Smooth muscle cell (in vitro differentiated cells): ENCODE measurements around the gene DOHH. TPM values are rescaled to one million over a fixed set of nuclear protein-coding genes. Genes with fewer than 3 reads are reported as not detected.

ENCODE experiments used
- DNase-seq: peaks from one replicate; lab custom pipeline; 2025; ENCODE audit not compliant: unreplicated experiment; lab: John Stamatoyannopoulos, UW
- H2AFZ ChIP-seq: fragments of 200-600 bp; sonication (generic); 2 replicates; pipeline ENCODE4 v1.6.0; 2016; ENCODE audit warnings: antibody characterized with exemption, low read depth, mild to moderate bottlenecking
- H3F3A ChIP-seq: fragments of 200-600 bp; sonication (generic); 2 replicates; pipeline ENCODE4 v1.6.0; 2017; ENCODE audit warnings: antibody characterized with exemption, low read depth
- H3K27ac ChIP-seq: fragments of 200-600 bp; sonication (generic); 2 replicates; pipeline ENCODE4 v1.5.1; 2016; ENCODE audit warnings: low read depth, mild to moderate bottlenecking
- H3K27me3 ChIP-seq: fragments of 200-600 bp; sonication (generic); 2 replicates; pipeline ENCODE4 v1.6.1; 2016; ENCODE audit warnings: low read depth, mild to moderate bottlenecking
- H3K36me3 ChIP-seq: fragments of 200-600 bp; sonication (generic); 2 replicates; pipeline ENCODE4 v1.5.1; 2016; ENCODE audit warnings: low read depth
- H3K4me1 ChIP-seq: fragments of 200-600 bp; sonication (generic); 2 replicates; pipeline ENCODE4 v1.5.1; 2016; ENCODE audit warnings: low read depth
- H3K4me2 ChIP-seq: fragments of 200-600 bp; sonication (generic); 2 replicates; pipeline ENCODE4 v1.6.0; 2016; ENCODE audit warnings: mild to moderate bottlenecking
- H3K4me3 ChIP-seq: fragments of 200-600 bp; sonication (generic); 2 replicates; pipeline ENCODE4 v1.5.1; 2016; ENCODE audit warnings: mild to moderate bottlenecking
- H3K79me2 ChIP-seq: fragments of 200-600 bp; sonication (generic); 2 replicates; pipeline ENCODE4 v1.6.0; 2016; ENCODE audit warnings: low read depth, mild to moderate bottlenecking
- H3K9ac ChIP-seq: fragments of 200-600 bp; sonication (generic); 2 replicates; pipeline ENCODE4 v1.6.0; 2016; ENCODE audit warnings: low read depth
- H3K9me3 ChIP-seq: fragments of 200-600 bp; sonication (generic); replicated peaks from 2 replicates; pipeline ENCODE4 v1.5.1; 2016; ENCODE audit warnings: low read depth
- H4K20me1 ChIP-seq: fragments of 200-600 bp; sonication (generic); 2 replicates; pipeline ENCODE4 v1.6.0; 2016; ENCODE audit warnings: low read depth
- CTCF ChIP-seq: fragments of 200-600 bp; sonication (generic); IDR thresholded peaks from 2 replicates; pipeline ENCODE4 v1.5.1; 2017; ENCODE audit warnings: borderline replicate concordance, mild to moderate bottlenecking, antibody characterized with exemption; ENCODE audit not compliant: insufficient read depth, poor library complexity, severe bottlenecking
- WGBS: methylation state at CpG from one replicate; pipeline ENCODE4 v1.1.7; 2016; ENCODE audit warnings: low lambda C conversion rate; 5-methylcytosine and 5-hydroxymethylcytosine counted together
- polyA plus RNA-seq: library from polyadenylated mRNA; unstranded; fragments of >200 nt; fragmentation: Nextera tagmentation; extraction: Ambion mirVana; gene quantifications from 2 replicates; pipeline ENCODE4 v1.2.1, GENCODE V29; 2016
- total RNA-seq: library from RNA; depleted of rRNA; stranded (reverse); fragments of >200 nt; gene quantifications from 2 replicates; pipeline ENCODE4 v1.2.3, GENCODE V29; 2014

DOHH gene
- total and polyA plus RNA-seq, 2 experiments from 2014 or later, result 8.7 to 27.2 TPM

GRCh38 chr19:3524078-3524842 is 23.8 kb upstream of the DOHH start:
- Histone ChIP-seq H3K9me3 (no peaks in the 10 kb centered on the region), H3K4me2 (no peak overlapping the region), H2AFZ (no peak overlapping the region), H3K36me3 (no peaks in the 10 kb centered on the region), H3K9ac (no peak overlapping the region), H3K4me3 (no peak overlapping the region), H4K20me1 (peaks cover 88% of the 10 kb centered on the region), H3K27me3 (no peaks in the 10 kb centered on the region), H3K27ac (no peak overlapping the region), H3K4me1 (no peaks in the 10 kb centered on the region), H3F3A (no peaks in the 10 kb centered on the region), H3K79me2 (peaks cover 22% of the 10 kb centered on the region)
- WGBS, result 98% methylated on average over 33 of the region's 33 CpGs
- TF ChIP-seq CTCF, result no peak
- no peak for DNase-seq

DNA sequence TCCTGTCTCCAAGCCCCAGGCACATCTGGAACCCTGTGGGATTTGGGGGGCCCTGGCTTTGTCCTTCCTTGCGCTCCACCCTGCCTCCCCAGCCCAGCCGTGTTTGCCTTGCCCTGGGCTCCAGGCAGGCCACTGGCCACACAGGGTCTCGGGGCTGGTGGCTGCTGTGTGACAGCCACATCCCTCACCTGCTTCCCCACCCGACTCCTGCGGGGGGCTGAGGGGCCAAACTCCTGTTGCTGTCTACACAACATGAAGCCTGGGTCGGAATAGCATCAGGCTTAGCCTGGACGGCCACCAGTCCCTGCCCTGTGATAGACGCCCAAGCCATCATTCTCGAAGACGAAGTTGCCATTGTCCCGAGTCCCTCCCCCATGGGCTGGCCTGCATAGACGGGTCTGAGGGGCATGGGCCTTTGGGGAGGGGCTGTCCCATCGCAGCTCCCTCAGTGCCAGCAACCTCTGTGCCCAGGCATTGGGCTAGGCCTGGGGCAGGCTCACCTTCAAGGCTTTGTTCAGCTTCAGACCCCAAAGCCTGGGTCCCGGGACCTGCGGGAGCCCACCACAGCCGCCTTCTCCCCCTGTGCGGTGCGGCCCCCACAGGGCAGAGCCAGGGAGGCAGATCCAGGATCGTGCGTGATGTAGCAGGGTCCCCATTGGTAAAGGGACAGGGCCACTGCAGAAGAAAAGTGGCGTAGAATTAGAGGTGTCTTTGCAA is 23.0 kb upstream of the DOHH start:
- Histone ChIP-seq H3K4me1 (no peaks in the 10 kb centered on the region), H3K9me3 (no peaks in the 10 kb centered on the region), H3K27me3 (no peaks in the 10 kb centered on the region), H3K4me2 (no peak overlapping the region), H3K9ac (no peak overlapping the region), H2AFZ (no peak overlapping the region), H3K27ac (no peak overlapping the region), H4K20me1 (peaks cover 93% of the 10 kb centered on the region), H3K79me2 (peaks cover 30% of the 10 kb centered on the region), H3F3A (no peaks in the 10 kb centered on the region), H3K4me3 (no peak overlapping the region), H3K36me3 (no peaks in the 10 kb centered on the region)
- WGBS, result 92% methylated on average over 20 of the region's 21 CpGs
- TF ChIP-seq CTCF, result no peak
- no peak for DNase-seq

GRCh38 chr19:3522421-3523360 is 22.2 kb upstream of the DOHH start:
- no peak for DNase-seq
- Histone ChIP-seq H3K36me3 (no peaks in the 10 kb centered on the region), H3K9ac (no peak overlapping the region), H3K27me3 (no peaks in the 10 kb centered on the region), H3K9me3 (no peaks in the 10 kb centered on the region), H3K79me2 (peaks cover 38% of the 10 kb centered on the region), H3F3A (no peaks in the 10 kb centered on the region), H3K4me3 (no peak overlapping the region), H3K4me1 (no peaks in the 10 kb centered on the region), H3K4me2 (no peak overlapping the region), H3K27ac (peak overlapping the region; percentile 84), H4K20me1 (peaks cover 95% of the 10 kb centered on the region), H2AFZ (no peak overlapping the region)
- TF ChIP-seq CTCF, result no peak
- WGBS, result 97% methylated on average over 40 of the region's 40 CpGs
